DND-41 (cell line): ENCODE results near the gene SP100.

Experiments used
- ATAC-seq: fragments of 200-7000 bp; cut with Tn5 transposase; 3 replicates; pipeline ENCODE4 v1.9.1; 2021; ENCODE audit warnings: low read depth; ENCODE audit not compliant: insufficient read depth
- DNase-seq: peaks from one replicate; pipeline ENCODE4 v3.0.0-alpha.2; 2020
- H2AFZ ChIP-seq: 2 replicates; pipeline ENCODE4 v1.6.0; 2012; ENCODE audit warnings: low read depth, low read length
- H3K27ac ChIP-seq: 2 replicates; pipeline ENCODE4 v1.5.1; 2012; ENCODE audit warnings: low read length, inconsistent platforms
- H3K27me3 ChIP-seq: fragments of 200-600 bp; sonication (generic); 2 replicates; pipeline ENCODE4 v1.6.0; 2012; ENCODE audit warnings: low read length, mild to moderate bottlenecking, inconsistent platforms; ENCODE audit not compliant: insufficient read depth, poor library complexity
- H3K36me3 ChIP-seq: 2 replicates; pipeline ENCODE4 v1.5.1; 2012; ENCODE audit warnings: low read length, inconsistent platforms; ENCODE audit not compliant: insufficient read depth
- H3K4me1 ChIP-seq: 2 replicates; pipeline ENCODE4 v1.5.1; 2012; ENCODE audit warnings: mild to moderate bottlenecking, low read length; ENCODE audit not compliant: insufficient read depth
- H3K4me2 ChIP-seq: 2 replicates; pipeline ENCODE4 v1.6.0; 2012; ENCODE audit warnings: mild to moderate bottlenecking, moderate library complexity, low read length, inconsistent platforms; ENCODE audit not compliant: insufficient read depth
- H3K4me3 ChIP-seq, 2 experiments: fragments of 200-600 bp in 1 of 2; shearing (Covaris generic) in 1 of 2; 2 replicates each; pipeline ENCODE4 v1.5.1; 2012 to 2016; ENCODE audit warnings: inconsistent platforms in 2 of 2, low read length in 2 of 2, mild to moderate bottlenecking in 2 of 2, low read depth in 1 of 2, moderate library complexity in 1 of 2
- H3K79me2 ChIP-seq: 2 replicates; pipeline ENCODE4 v1.6.0; 2012; ENCODE audit warnings: low read length, inconsistent platforms; ENCODE audit not compliant: insufficient read depth
- H3K9ac ChIP-seq: 2 replicates; pipeline ENCODE4 v1.6.0; 2012; ENCODE audit warnings: low read depth, mild to moderate bottlenecking, inconsistent platforms, low read length, moderate library complexity
- H3K9me3 ChIP-seq: 2 replicates; pipeline ENCODE4 v1.5.1; 2012; ENCODE audit warnings: low read length, moderate library complexity, mild to moderate bottlenecking, inconsistent platforms; ENCODE audit not compliant: insufficient read depth, severe bottlenecking
- H4K20me1 ChIP-seq: 2 replicates; pipeline ENCODE4 v1.6.0; 2012; ENCODE audit warnings: low read length; ENCODE audit not compliant: insufficient read depth
- EZH2 ChIP-seq: IDR thresholded peaks from 3 replicates; pipeline ENCODE4 v1.6.1; 2012; ENCODE audit warnings: borderline replicate concordance, low read depth, mild to moderate bottlenecking, moderate library complexity, low read length, inconsistent platforms; ENCODE audit not compliant: severe bottlenecking
- TF ChIP-seq, protein P1 (sequence below): IDR thresholded peaks from 2 replicates; pipeline ENCODE4 v1.5.1; 2012; ENCODE audit warnings: borderline replicate concordance, low read length, moderate library complexity, mild to moderate bottlenecking; ENCODE audit not compliant: poor library complexity, severe bottlenecking; ENCODE audit errors: extremely low read depth

SP100 gene

DNA sequence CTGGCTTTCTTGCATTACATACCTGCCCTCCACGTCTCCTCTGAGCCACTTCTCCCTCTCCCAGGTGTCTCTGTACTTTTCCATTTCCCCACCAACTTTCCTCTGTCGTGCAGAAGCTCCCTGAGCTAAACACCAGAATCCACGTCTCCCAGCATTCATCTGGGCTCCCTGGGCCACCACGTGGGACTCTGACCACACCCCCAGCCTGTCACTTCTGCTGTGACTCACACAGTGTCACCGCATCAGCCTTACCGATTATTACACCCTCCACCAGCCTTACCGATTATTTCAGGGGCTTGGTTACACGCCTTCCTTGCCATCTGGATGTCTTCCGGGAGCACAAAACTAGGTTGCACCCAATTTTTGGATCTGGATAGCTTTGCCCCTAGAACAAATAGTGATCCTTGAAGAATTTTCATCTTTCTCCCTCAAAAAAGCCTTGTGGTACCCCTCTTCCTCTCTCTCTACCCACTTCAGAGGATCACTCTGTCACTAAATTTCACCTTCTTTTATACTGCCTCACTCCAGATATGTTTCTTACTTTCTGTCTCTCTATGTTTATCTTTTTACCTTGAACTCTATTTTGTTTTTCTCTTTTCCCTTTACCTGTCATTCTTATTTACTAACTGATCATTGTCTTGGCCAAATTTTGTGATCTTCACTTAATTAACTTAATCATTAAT lies 159.8 kb downstream of the SP100 start:
- Histone ChIP-seq H3K4me2 (no peak overlapping the region), H3K4me3 (no peak overlapping the region), H3K4me1 (no peaks in the 10 kb centered on the region), H3K36me3 (no peaks in the 10 kb centered on the region), H3K9me3 (peaks cover 6% of the 10 kb centered on the region), H3K9ac (no peak overlapping the region), H3K79me2 (no peaks in the 10 kb centered on the region), H3K27me3 (no peaks in the 10 kb centered on the region), H3K27ac (no peak overlapping the region), H2AFZ (no peak overlapping the region), H4K20me1 (no peaks in the 10 kb centered on the region)
- peak; percentile 30 for DNase-seq
- TF ChIP-seq, protein P1, sequence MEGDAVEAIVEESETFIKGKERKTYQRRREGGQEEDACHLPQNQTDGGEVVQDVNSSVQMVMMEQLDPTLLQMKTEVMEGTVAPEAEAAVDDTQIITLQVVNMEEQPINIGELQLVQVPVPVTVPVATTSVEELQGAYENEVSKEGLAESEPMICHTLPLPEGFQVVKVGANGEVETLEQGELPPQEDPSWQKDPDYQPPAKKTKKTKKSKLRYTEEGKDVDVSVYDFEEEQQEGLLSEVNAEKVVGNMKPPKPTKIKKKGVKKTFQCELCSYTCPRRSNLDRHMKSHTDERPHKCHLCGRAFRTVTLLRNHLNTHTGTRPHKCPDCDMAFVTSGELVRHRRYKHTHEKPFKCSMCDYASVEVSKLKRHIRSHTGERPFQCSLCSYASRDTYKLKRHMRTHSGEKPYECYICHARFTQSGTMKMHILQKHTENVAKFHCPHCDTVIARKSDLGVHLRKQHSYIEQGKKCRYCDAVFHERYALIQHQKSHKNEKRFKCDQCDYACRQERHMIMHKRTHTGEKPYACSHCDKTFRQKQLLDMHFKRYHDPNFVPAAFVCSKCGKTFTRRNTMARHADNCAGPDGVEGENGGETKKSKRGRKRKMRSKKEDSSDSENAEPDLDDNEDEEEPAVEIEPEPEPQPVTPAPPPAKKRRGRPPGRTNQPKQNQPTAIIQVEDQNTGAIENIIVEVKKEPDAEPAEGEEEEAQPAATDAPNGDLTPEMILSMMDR = no peak
- no peak for TF ChIP-seq EZH2
- ATAC-seq = peak; percentile 76

DNA sequence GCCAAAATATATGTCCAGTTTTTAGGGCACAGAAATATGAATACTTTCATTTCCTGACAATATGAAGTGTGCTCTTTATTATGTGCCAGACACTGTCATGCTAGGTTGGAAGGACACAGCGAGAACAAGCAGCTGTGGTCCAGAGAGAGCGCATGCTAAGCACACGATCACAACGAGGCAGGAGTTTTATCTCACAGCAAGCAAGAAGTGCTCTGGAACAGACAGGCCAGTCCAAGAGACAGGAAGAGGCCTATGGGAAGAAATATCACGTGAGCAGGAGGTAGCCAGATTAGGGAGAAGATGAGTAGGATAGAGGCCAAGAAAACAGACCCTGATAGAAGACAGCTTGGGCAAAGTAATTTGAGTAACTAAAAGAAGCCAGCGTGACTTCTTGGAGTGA lies 161.1 kb downstream of the SP100 start:
- Histone ChIP-seq H3K9ac (no peak overlapping the region), H3K79me2 (no peaks in the 10 kb centered on the region), H2AFZ (0 out of 2 replicates have a peak overlapping the region, but pooled peaks have one; percentile 7), H3K4me1 (no peaks in the 10 kb centered on the region), H3K27ac (no peak overlapping the region), H3K4me3 (no peak overlapping the region), H3K27me3 (no peaks in the 10 kb centered on the region), H3K4me2 (no peak overlapping the region), H4K20me1 (no peaks in the 10 kb centered on the region), H3K9me3 (no peaks in the 10 kb centered on the region), H3K36me3 (no peaks in the 10 kb centered on the region)
- TF ChIP-seq, protein P1 = no peak
- TF ChIP-seq EZH2 = no peak
- ATAC-seq (no peak), DNase-seq (no peak)

DNA sequence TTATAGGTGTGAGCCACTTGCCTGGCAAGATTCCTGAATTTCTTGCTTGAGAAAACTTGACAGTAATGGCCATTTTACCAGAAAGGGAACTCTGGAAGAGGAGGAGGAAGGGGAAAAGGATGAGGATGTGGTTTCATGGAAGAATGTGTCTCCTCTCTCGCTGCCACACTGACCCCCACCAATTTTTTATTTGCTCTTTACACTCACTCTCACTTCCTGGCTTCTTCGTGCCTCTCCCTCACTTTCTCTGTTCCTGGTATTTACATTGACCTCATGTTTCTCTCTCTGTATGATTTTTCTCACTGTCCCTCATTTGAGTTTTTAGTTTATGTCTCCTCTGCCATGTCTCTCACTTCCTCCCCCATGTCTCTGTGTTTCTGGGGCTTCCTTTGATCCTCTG lies 162.1 kb downstream of the SP100 start:
- H3K36me3 ChIP-seq = no peaks in the 10 kb centered on the region
- H3K27me3 ChIP-seq = no peaks in the 10 kb centered on the region
- H2AFZ ChIP-seq = no peak overlapping the region
- H3K27ac ChIP-seq = no peak overlapping the region
- H3K79me2 ChIP-seq = no peaks in the 10 kb centered on the region
- H3K9me3 ChIP-seq = no peaks in the 10 kb centered on the region
- H4K20me1 ChIP-seq = no peaks in the 10 kb centered on the region
- ATAC-seq = no peak
- no peak for TF ChIP-seq EZH2
- TF ChIP-seq, protein P1 = no peak
- H3K9ac ChIP-seq = no peak overlapping the region
- H3K4me3 ChIP-seq = no peak overlapping the region
- no peak for DNase-seq
- no peak overlapping the region for H3K4me2 ChIP-seq
- no peaks in the 10 kb centered on the region for H3K4me1 ChIP-seq
